SW480 (cell line): Measurements from ENCODE around the gene FOXO3.
"Not testable (repeated sequence)": the region's sequence is repeated elsewhere in the genome, so short reads cannot be mapped to it uniquely, and the experiment has no call there.

Source experiments
- DNase-seq: peaks from one replicate; pipeline ENCODE4 v3.0.0-alpha.2; 2016; ENCODE audit warnings: low spot score

The FOXO3 gene

GRCh38 chr6:108560463-108561308 is at the start of gene FOXO3:
TSS of gene FOXO3 (plus strand) at chr6:108560917. CDS start at chr6:108561209, 292 bp downstream.
- DNase-seq: peak; percentile 83

GRCh38 chr6:108518714-108519576 is 41.8 kb upstream of the FOXO3 start:
- peak; percentile 29 for DNase-seq

- no peak for DNase-seq
Observed at GRCh38 chr6:108521616-108522107, 39.1 kb upstream of the FOXO3 start.

- DNase-seq: no peak
Observed at GRCh38 chr6:108523697-108524096, 37.0 kb upstream of the FOXO3 start.

- no peak for DNase-seq
Observed at GRCh38 chr6:108524528-108525248, 36.0 kb upstream of the FOXO3 start.

- peak; percentile 40 for DNase-seq
Observed at GRCh38 chr6:108526739-108527174, 34.0 kb upstream of the FOXO3 start.

GRCh38 chr6:108528878-108529277 is 31.8 kb upstream of the FOXO3 start:
- DNase-seq: no peak

GRCh38 chr6:108531332-108531731 is 29.4 kb upstream of the FOXO3 start:
- no peak for DNase-seq

- no peak for DNase-seq
Observed at GRCh38 chr6:108535114-108535742, 25.5 kb upstream of the FOXO3 start.

GRCh38 chr6:108535920-108536535 is 24.7 kb upstream of the FOXO3 start:
- DNase-seq: not testable (repeated sequence)

- peak; percentile 72 for DNase-seq
Observed at GRCh38 chr6:108541843-108542759, 18.6 kb upstream of the FOXO3 start.

GRCh38 chr6:108543175-108543940 is 17.4 kb upstream of the FOXO3 start:
- no peak for DNase-seq

- DNase-seq: no peak
Observed at GRCh38 chr6:108544606-108545005, 16.1 kb upstream of the FOXO3 start.

GRCh38 chr6:108546079-108547049 is 14.4 kb upstream of the FOXO3 start:
- DNase-seq: no peak

- no peak for DNase-seq
Observed at GRCh38 chr6:108549241-108549640, 11.5 kb upstream of the FOXO3 start.

- no peak for DNase-seq
Observed at GRCh38 chr6:108549741-108550140, 11.0 kb upstream of the FOXO3 start.

GRCh38 chr6:108550256-108550655 is 10.5 kb upstream of the FOXO3 start:
- DNase-seq: no peak
